GM21717 (cell line): Measurements from ENCODE around the gene DHX16.

Experiments used
- ATAC-seq: cut with Tn5 transposase; IDR thresholded peaks from one replicate; pipeline ENCODE4 v1.9.1; 2021; ENCODE audit warnings: mild to moderate bottlenecking, moderate library complexity; ENCODE audit not compliant: unreplicated experiment

DHX16 gene

GRCh38 chr6:30640481-30640880 lies 32.3 kb downstream of the DHX16 start:
- no peak for ATAC-seq

GRCh38 chr6:30635834-30636233 lies 37.0 kb downstream of the DHX16 start:
- ATAC-seq, result no peak

GRCh38 chr6:30626484-30627366 lies 46.1 kb downstream of the DHX16 start, which contains the start of gene ATAT1:
Gene ATAT1, plus strand, starts transcription at chr6:30626874.
- peak; percentile 75 for ATAC-seq

- no peak for ATAC-seq
These were observed 47.3 kb downstream of the DHX16 start for GRCh38 chr6:30625511-30625910.

- no peak for ATAC-seq
These were observed 53.2 kb downstream of the DHX16 start for GRCh38 chr6:30619561-30619960.

GRCh38 chr6:30618270-30618797 lies 54.5 kb downstream of the DHX16 start:
- ATAC-seq, result no peak

- peak; percentile 65 for ATAC-seq
These were observed 55.1 kb downstream of the DHX16 start, which contains the start of gene MRPS18B for GRCh38 chr6:30617565-30618269. Gene MRPS18B, plus strand, starts transcription at chr6:30617840. Its CDS starts 26 bp downstream, at chr6:30617866.

- ATAC-seq, result peak; percentile 75
These were observed 55.8 kb downstream of the DHX16 start, which contains the start of gene PPP1R10 for GRCh38 chr6:30616811-30617564. Gene PPP1R10, minus strand, starts transcription at chr6:30617243. Its CDS starts 7,299 bp downstream, at chr6:30609944.

GRCh38 chr6:30615958-30616810 lies 56.6 kb downstream of the DHX16 start:
- no peak for ATAC-seq

GRCh38 chr6:30615219-30615957 lies 57.4 kb downstream of the DHX16 start:
- ATAC-seq, result no peak

- peak; percentile 34 for ATAC-seq
These were observed 58.0 kb downstream of the DHX16 start for GRCh38 chr6:30614843-30615218.

GRCh38 chr6:30614044-30614842 lies 58.6 kb downstream of the DHX16 start:
- no peak for ATAC-seq

GRCh38 chr6:30613251-30614043 lies 59.4 kb downstream of the DHX16 start:
- ATAC-seq, result no peak

GRCh38 chr6:30612687-30613248 lies 60.0 kb downstream of the DHX16 start:
- ATAC-seq, result no peak

GRCh38 chr6:30612213-30612612 lies 60.6 kb downstream of the DHX16 start:
- ATAC-seq, result no peak

GRCh38 chr6:30611856-30612194 lies 61.0 kb downstream of the DHX16 start:
- ATAC-seq, result no peak

- no peak for ATAC-seq
These were observed 61.5 kb downstream of the DHX16 start for GRCh38 chr6:30611150-30611855.
